ENCODE results near the gene MTARC2. TPM values are rescaled to one million over a fixed set of nuclear protein-coding genes. Genes with fewer than 3 reads are reported as not detected.
A peak's percentile ranks its signal among the peaks of the same experiment; 100 is the strongest.

Gene MTARC2
- total and polyA plus RNA-seq, 2 donors from 2014 or later: 28.6 to 95.2 TPM

- no peak overlapping the region for H3K9ac ChIP-seq (ENCODE audit: low read length in 3 of 3)
- TF ChIP-seq, protein P1, sequence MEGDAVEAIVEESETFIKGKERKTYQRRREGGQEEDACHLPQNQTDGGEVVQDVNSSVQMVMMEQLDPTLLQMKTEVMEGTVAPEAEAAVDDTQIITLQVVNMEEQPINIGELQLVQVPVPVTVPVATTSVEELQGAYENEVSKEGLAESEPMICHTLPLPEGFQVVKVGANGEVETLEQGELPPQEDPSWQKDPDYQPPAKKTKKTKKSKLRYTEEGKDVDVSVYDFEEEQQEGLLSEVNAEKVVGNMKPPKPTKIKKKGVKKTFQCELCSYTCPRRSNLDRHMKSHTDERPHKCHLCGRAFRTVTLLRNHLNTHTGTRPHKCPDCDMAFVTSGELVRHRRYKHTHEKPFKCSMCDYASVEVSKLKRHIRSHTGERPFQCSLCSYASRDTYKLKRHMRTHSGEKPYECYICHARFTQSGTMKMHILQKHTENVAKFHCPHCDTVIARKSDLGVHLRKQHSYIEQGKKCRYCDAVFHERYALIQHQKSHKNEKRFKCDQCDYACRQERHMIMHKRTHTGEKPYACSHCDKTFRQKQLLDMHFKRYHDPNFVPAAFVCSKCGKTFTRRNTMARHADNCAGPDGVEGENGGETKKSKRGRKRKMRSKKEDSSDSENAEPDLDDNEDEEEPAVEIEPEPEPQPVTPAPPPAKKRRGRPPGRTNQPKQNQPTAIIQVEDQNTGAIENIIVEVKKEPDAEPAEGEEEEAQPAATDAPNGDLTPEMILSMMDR (IDR thresholded peaks at IDR 0.05; ENCODE audit: borderline replicate concordance, extremely low read depth, insufficient read depth): no peak
- no peaks in the 10 kb centered on the region for H3K36me3 ChIP-seq (ENCODE audit: control insufficient read depth in 2 of 3, insufficient read depth in 3 of 3, low read length in 3 of 3)
- no peaks in the 10 kb centered on the region for H3K27me3 ChIP-seq (ENCODE audit: control insufficient read depth, insufficient read depth, low read length)
- H3K27ac ChIP-seq (ENCODE audit: low read depth in 2 of 2, low read length in 2 of 2): no peak overlapping the region
- intact Hi-C loops (cut with DNase I): no loop called here
- H3K4me1 ChIP-seq (ENCODE audit: control insufficient read depth in 2 of 3, insufficient read depth in 2 of 3, low read depth in 1 of 3, low read length in 3 of 3): peaks cover 0 to 24% (median 10%) of the 10 kb centered on the region in 3 donors
- FAIRE-seq (no peak), DNase-seq (no peak)
- H3K4me3 ChIP-seq (ENCODE audit: low read length in 3 of 3): no peak overlapping the region
- no peaks in the 10 kb centered on the region for H3K9me3 ChIP-seq (ENCODE audit: control insufficient read depth in 2 of 3, insufficient read depth in 1 of 3, low read length in 3 of 3)
Measured at GRCh38 chr1:220703305-220703704, 44.8 kb upstream of the MTARC2 start.

DNA sequence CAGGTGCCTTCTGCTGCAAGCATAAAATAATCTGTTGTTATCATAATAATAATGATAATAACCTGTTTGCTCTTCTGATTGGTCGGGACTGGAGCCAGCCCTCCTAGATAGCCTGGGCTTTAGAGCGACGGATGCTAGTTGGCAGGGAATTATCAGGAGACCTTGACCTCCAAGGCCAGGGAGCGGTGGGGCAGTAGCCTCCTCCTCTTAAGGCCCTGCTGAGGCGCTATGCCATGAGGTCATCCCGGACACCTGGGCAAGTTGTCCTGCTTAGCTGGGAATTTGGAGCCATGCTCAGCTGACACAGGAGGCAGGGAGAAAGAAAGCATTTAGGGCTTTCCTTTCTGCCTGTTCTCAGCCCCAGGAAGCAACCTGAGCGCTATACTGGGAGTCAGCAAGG, 42.3 kb upstream of the MTARC2 start:
- Histone ChIP-seq H3K9ac (ENCODE audit: low read length in 3 of 3) (no peak overlapping the region), H3K4me1 (ENCODE audit: control insufficient read depth in 2 of 3, insufficient read depth in 2 of 3, low read depth in 1 of 3, low read length in 3 of 3) (peaks cover 0 to 9% (median 3%) of the 10 kb centered on the region in 3 donors), H3K4me3 (ENCODE audit: low read length in 3 of 3) (no peak overlapping the region), H3K27ac (ENCODE audit: low read depth in 2 of 2, low read length in 2 of 2) (no peak overlapping the region), H3K36me3 (ENCODE audit: control insufficient read depth in 2 of 3, insufficient read depth in 3 of 3, low read length in 3 of 3) (no peaks in the 10 kb centered on the region), H3K27me3 (ENCODE audit: control insufficient read depth, insufficient read depth, low read length) (no peaks in the 10 kb centered on the region), H3K9me3 (ENCODE audit: control insufficient read depth in 2 of 3, insufficient read depth in 1 of 3, low read length in 3 of 3) (no peaks in the 10 kb centered on the region)
- DNase-seq (no peak), FAIRE-seq (no peak)
- TF ChIP-seq, protein P1 (IDR thresholded peaks at IDR 0.05; ENCODE audit: borderline replicate concordance, extremely low read depth, insufficient read depth): no peak
- intact Hi-C loops (cut with DNase I): no loop called here

DNA sequence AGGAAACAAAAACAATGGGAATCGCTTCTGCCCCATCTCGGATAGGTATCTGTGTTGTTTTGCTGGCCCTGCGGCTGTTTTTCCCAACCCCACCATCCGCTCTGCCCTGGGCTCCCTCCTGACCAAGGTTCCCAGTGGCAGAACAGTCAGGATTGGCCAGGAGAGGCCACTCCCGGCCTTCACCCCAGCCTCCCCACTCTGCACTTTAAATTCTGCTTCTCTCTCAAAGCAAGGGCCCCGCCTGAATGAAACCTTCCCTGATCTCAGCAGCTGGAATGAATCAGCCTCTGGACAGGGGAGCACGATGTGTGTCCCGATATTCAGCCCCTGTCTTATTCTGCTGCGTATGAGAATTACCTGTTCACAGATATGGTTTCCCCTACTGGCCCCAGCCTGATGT, 41.6 kb upstream of the MTARC2 start:
- no peak for FAIRE-seq
- no peak overlapping the region for H3K27ac ChIP-seq (ENCODE audit: low read depth in 2 of 2, low read length in 2 of 2)
- DNase-seq: peak in 2 of 5 donors; percentile 45 to 66

More for the DNA sequence above, 41.6 kb upstream of the MTARC2 start:
- H3K36me3 ChIP-seq (ENCODE audit: control insufficient read depth in 2 of 3, insufficient read depth in 3 of 3, low read length in 3 of 3): no peaks in the 10 kb centered on the region
- peaks cover 0 to 9% (median 3%) of the 10 kb centered on the region in 3 donors for H3K4me1 ChIP-seq (ENCODE audit: control insufficient read depth in 2 of 3, insufficient read depth in 2 of 3, low read depth in 1 of 3, low read length in 3 of 3)
- H3K27me3 ChIP-seq (ENCODE audit: control insufficient read depth, insufficient read depth, low read length): no peaks in the 10 kb centered on the region
- H3K9ac ChIP-seq (ENCODE audit: low read length in 3 of 3): no peak overlapping the region
- intact Hi-C loops (cut with DNase I): no loop called here
- TF ChIP-seq, protein P1 (IDR thresholded peaks at IDR 0.05; ENCODE audit: borderline replicate concordance, extremely low read depth, insufficient read depth): no peak
- no peak overlapping the region for H3K4me3 ChIP-seq (ENCODE audit: low read length in 3 of 3)
- H3K9me3 ChIP-seq (ENCODE audit: control insufficient read depth in 2 of 3, insufficient read depth in 1 of 3, low read length in 3 of 3): no peaks in the 10 kb centered on the region
